Heart left ventricle (tissue), 13 donors: ENCODE results near the gene ST7.

ENCODE experiments used
- POLR2A ChIP-seq, 2 donors: fragments of 450-650 bp; IDR thresholded peaks; one replicate each; pipeline ENCODE4 v1.6.1; 2017; ENCODE audit warnings: antibody characterized with exemption in 2 of 2, mild to moderate bottlenecking in 2 of 2, moderate library complexity in 2 of 2
- TF ChIP-seq, protein P1 (sequence below), 12 donors: fragments of 200-600 bp; sonication (generic) in 4 of 12; IDR thresholded peaks; one replicate each; pipeline versions ENCODE4 v1.5.0 to v1.8.0; 2018 to 2022; ENCODE audit warnings: antibody characterized with exemption in 12 of 12, mild to moderate bottlenecking in 5 of 12
- donor health status: ischemic (EF 13 %, LVEDD 7.1; RV severe dilation, severe dysfunction).
- donor health status: DM: no; HTN: yes; CAD: no.
- donor health status: DM: no; HTN: no; CAD: no.
- donor health status: ischemic (EF 25% LVEDD 6.9; RV normal size, moderate dysfunction).
- donor health status: ischemic (EF 25% LVEDD 5.7; RV mildly dilated, moderate dysfunction).
- donor health status: ischemic (EF 35%, LVEDD 5.7; RV mildly dilated, moderate dysfunction).
- donor health status: nonischemic (EF 11% LVEDD 7.7; RV severe dilation, severe dysfunction).
- donor health status: DM: yes; HTN: yes; CAD: no.
- donor health status: PGD.
- donor health status: ischemic (EF 29% LVEDD 5.4; RV normal size, mild dysfunction).
- donor health status: nonischemic (EF 23%, LVEDD 6.1; RV moderate dilation, normal function).

DNA sequence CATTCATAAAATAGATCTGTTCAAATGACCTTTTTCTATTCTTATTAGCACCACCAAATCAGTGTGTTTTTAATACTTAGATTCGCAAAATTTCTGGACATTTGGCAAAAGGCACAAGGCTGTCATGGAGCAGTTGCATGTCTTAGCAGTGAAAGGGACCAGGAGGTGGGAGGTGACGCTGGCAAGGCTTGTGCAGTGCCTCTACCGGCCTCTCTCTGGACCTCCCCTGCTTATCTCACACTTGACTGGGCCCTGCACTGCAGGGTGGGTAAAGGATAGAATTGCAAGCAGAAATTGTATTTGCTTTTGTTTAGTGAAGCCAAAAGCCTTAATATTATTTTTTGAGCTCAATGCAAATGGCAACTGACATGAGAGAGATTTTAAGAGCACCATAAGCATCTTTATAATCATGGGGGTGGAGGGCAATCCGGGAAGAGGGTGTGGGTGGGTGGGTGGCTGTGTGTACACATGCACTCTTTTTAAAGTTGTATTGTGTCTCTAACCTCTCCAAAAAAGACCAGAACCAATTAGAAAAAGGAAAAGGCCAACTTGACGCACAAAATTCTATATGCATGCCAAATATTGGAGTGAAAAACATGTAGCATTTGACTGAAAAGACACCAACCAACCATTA is 263.3 kb downstream of the ST7 start:
- no peak for TF ChIP-seq POLR2A (IDR thresholded peaks at IDR 0.05)
- TF ChIP-seq, protein P1, sequence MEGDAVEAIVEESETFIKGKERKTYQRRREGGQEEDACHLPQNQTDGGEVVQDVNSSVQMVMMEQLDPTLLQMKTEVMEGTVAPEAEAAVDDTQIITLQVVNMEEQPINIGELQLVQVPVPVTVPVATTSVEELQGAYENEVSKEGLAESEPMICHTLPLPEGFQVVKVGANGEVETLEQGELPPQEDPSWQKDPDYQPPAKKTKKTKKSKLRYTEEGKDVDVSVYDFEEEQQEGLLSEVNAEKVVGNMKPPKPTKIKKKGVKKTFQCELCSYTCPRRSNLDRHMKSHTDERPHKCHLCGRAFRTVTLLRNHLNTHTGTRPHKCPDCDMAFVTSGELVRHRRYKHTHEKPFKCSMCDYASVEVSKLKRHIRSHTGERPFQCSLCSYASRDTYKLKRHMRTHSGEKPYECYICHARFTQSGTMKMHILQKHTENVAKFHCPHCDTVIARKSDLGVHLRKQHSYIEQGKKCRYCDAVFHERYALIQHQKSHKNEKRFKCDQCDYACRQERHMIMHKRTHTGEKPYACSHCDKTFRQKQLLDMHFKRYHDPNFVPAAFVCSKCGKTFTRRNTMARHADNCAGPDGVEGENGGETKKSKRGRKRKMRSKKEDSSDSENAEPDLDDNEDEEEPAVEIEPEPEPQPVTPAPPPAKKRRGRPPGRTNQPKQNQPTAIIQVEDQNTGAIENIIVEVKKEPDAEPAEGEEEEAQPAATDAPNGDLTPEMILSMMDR (IDR thresholded peaks at IDR 0.05), result no peak
